ENCODE measurements around the gene KIAA1614.
"Not testable (repeated sequence)": the region's sequence is repeated elsewhere in the genome, so short reads cannot be mapped to it uniquely, and the experiment has no call there.

The KIAA1614 gene

GRCh38 chr1:180966744-180967536 lies 54.2 kb downstream of the KIAA1614 start:
- DNase-seq, result no peak

- no peak for DNase-seq
These were observed 54.9 kb downstream of the KIAA1614 start for GRCh38 chr1:180967558-180967957.

GRCh38 chr1:180968834-180969233 lies 56.1 kb downstream of the KIAA1614 start:
- DNase-seq, result not testable (repeated sequence)

- no peak for DNase-seq
These were observed 56.7 kb downstream of the KIAA1614 start for GRCh38 chr1:180969434-180969833.

GRCh38 chr1:180970333-180971079 lies 57.8 kb downstream of the KIAA1614 start:
- DNase-seq, result no peak

GRCh38 chr1:180971273-180971997 lies 58.7 kb downstream of the KIAA1614 start:
- no peak for DNase-seq

GRCh38 chr1:180973369-180973768 lies 60.7 kb downstream of the KIAA1614 start:
- DNase-seq, result no peak

GRCh38 chr1:180974236-180974635 lies 61.5 kb downstream of the KIAA1614 start:
- no peak for DNase-seq

- peak; percentile 18 for DNase-seq
These were observed 62.9 kb downstream of the KIAA1614 start for GRCh38 chr1:180975551-180975950.

GRCh38 chr1:180976191-180976590 lies 63.5 kb downstream of the KIAA1614 start:
- no peak for DNase-seq

- no peak for DNase-seq
These were observed 64.1 kb downstream of the KIAA1614 start for GRCh38 chr1:180976732-180977357.

GRCh38 chr1:180981596-180982387 lies 69.1 kb downstream of the KIAA1614 start:
- DNase-seq, result no peak

- no peak for DNase-seq
These were observed 69.7 kb downstream of the KIAA1614 start for GRCh38 chr1:180982422-180982821.

GRCh38 chr1:180988253-180988752 lies 75.6 kb downstream of the KIAA1614 start:
- DNase-seq, result no peak

- no peak for DNase-seq
These were observed 81.6 kb downstream of the KIAA1614 start for GRCh38 chr1:180994262-180994661.

- DNase-seq, result no peak
These were observed 85.3 kb downstream of the KIAA1614 start for GRCh38 chr1:180997843-180998504.

All from NCI-H2171 treated with DMSO at 0.1 percent for 48 hours (cell line).